Tibial nerve (tissue), 3 donors: Measurements from ENCODE around the gene MNT.

ENCODE experiments used
- CTCF ChIP-seq, 5 experiments: fragments of 200-600 bp in 3 of 5; fragments of 450-650 bp in 2 of 5; sonication (generic) in 3 of 5; IDR thresholded peaks; one replicate each; pipeline ENCODE4 v1.5.1; 2016 to 2019; ENCODE audit warnings: antibody characterized with exemption in 5 of 5, mild to moderate bottlenecking in 3 of 5, moderate library complexity in 2 of 5
- POLR2A ChIP-seq, 2 donors: fragments of 450-650 bp; IDR thresholded peaks; one replicate each; pipeline ENCODE4 v1.6.1; 2017; ENCODE audit warnings: antibody characterized with exemption in 2 of 2, mild to moderate bottlenecking in 2 of 2, moderate library complexity in 2 of 2

DNA sequence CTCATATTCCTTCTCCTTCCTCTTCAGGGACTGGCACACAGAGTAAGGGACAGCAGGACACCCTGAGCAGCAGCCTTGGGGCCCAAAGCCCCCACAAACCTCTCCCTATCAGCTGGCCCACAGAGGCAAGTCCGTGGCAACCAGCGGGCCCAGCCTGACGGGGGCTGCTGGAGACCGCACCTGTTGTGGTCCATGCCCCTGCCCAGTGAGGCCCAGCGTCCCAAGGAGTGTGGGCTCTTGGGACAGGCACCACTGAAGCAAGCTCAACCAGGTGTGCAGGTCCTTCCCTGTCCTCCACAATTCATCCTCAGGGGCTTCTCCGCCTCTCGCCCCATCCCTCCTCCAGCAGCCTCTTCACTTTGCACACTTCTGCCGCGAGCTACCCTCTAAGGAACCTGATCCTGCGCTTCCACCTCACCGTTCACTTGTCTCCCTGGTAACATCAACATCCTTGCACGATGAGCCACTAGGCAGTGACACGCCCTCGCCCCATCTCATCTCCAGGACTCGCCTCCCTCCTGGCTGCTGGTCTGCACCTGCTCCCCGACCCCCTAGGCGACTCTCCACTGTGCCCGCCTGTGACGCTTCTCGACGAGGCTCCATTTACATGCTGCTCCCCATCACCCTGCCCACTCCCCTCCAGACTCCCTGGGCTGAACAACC, 12.7 kb downstream of the MNT start:
- TF ChIP-seq CTCF (IDR thresholded peaks at IDR 0.05) (no peak), POLR2A (IDR thresholded peaks at IDR 0.05) (no peak)
